ENCODE results near the gene HNRNPA1L2.

GRCh38 chr13:52670726-52671125 is 28.5 kb downstream of the HNRNPA1L2 start:
- TF ChIP-seq EZH2phosphoT487 (IDR thresholded peaks at IDR 0.05; ENCODE audit: borderline replicate concordance, low read length) (no peak), CTCF (IDR thresholded peaks at IDR 0.05; ENCODE audit: low read depth, low read length, poor library complexity, severe bottlenecking) (no peak)
